NB4 (cell line): ENCODE data around the gene KCTD1.

Source experiments
- MYC ChIP-seq: IDR thresholded peaks from 2 replicates; pipeline ENCODE4 v1.6.1; 2011; ENCODE audit warnings: low read depth, low read length
- POLR2A ChIP-seq: IDR thresholded peaks from 2 replicates; pipeline ENCODE4 v1.6.1; 2011; ENCODE audit warnings: mild to moderate bottlenecking; ENCODE audit not compliant: insufficient read length; ENCODE audit errors: extremely low read depth
- TF ChIP-seq, protein P1 (sequence below): IDR thresholded peaks from one replicate; pipeline ENCODE4 v1.5.1; 2012; ENCODE audit warnings: low read depth, low read length
- TF ChIP-seq, protein P2 (sequence below): IDR thresholded peaks from 2 replicates; pipeline ENCODE4 v1.6.1; 2011; ENCODE audit warnings: low read depth, low read length

DNA sequence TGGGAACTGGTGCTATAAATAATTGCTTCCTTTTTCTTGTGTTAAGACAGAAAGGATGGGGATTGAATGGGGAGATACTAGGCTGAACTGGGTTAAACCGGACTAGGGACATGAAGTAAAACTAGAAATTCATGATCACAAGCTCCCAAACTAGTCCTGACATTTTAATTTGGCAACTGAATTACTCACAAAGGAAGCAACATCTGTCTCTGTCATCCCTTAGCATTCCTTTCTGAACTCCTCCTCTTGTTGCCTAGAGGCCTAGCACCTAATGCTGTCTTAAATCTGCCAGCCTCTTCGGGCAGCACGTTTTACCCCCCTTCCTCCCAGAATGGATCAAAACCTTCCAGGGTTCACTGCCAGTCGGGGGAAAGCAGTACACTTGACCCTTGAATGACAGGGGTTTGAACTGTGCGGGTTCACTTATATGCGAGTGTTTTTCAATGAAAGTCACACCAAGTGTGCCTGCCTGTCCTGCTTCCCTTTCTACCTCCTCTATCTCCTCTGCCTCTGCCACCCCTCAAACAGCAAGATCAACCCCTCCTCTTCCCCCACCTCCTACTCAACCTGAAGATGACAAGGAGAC, 8.2 kb downstream of the KCTD1 start:
- TF ChIP-seq, protein P1, sequence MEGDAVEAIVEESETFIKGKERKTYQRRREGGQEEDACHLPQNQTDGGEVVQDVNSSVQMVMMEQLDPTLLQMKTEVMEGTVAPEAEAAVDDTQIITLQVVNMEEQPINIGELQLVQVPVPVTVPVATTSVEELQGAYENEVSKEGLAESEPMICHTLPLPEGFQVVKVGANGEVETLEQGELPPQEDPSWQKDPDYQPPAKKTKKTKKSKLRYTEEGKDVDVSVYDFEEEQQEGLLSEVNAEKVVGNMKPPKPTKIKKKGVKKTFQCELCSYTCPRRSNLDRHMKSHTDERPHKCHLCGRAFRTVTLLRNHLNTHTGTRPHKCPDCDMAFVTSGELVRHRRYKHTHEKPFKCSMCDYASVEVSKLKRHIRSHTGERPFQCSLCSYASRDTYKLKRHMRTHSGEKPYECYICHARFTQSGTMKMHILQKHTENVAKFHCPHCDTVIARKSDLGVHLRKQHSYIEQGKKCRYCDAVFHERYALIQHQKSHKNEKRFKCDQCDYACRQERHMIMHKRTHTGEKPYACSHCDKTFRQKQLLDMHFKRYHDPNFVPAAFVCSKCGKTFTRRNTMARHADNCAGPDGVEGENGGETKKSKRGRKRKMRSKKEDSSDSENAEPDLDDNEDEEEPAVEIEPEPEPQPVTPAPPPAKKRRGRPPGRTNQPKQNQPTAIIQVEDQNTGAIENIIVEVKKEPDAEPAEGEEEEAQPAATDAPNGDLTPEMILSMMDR, result no peak
- no peak for TF ChIP-seq POLR2A
- TF ChIP-seq, protein P2, sequence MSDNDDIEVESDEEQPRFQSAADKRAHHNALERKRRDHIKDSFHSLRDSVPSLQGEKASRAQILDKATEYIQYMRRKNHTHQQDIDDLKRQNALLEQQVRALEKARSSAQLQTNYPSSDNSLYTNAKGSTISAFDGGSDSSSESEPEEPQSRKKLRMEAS, result no peak
- TF ChIP-seq MYC, result no peak
